CD14-positive monocyte (primary cell): ENCODE data around the gene HTR6. TPM values are rescaled to one million over a fixed set of nuclear protein-coding genes. Genes with fewer than 3 reads are reported as not detected.

ENCODE experiments used
- DNase-seq, 3 donors: peaks; one replicate each; pipeline ENCODE4 v3.0.0-alpha.2; 2011 to 2022
- H2AFZ ChIP-seq: 2 replicates; pipeline ENCODE4 v1.6.0; 2012; ENCODE audit warnings: mild to moderate bottlenecking, low read depth, low read length, inconsistent platforms; ENCODE audit not compliant: insufficient read depth, poor library complexity, severe bottlenecking
- H3K27ac ChIP-seq, 2 donors: 1 replicate in 1 of 2; 2 replicates in 1 of 2; pipeline ENCODE4 v1.5.1; 2012 to 2013; ENCODE audit warnings: low read length in 2 of 2, control low read depth in 1 of 2, inconsistent platforms in 1 of 2, low read depth in 1 of 2, mild to moderate bottlenecking in 1 of 2
- H3K27me3 ChIP-seq, 2 donors: one replicate each; pipeline versions ENCODE4 v1.6.0 to v1.6.1; 2011 to 2013; ENCODE audit warnings: low read length in 2 of 2; ENCODE audit not compliant: control insufficient read depth in 2 of 2, insufficient read depth in 2 of 2
- H3K36me3 ChIP-seq, 2 donors: replicated peaks in 1 of 2; 1 replicate in 1 of 2; 2 replicates in 1 of 2; pipeline versions ENCODE4 v1.5.1 to v1.6.1; 2012 to 2013; ENCODE audit warnings: low read length in 2 of 2, control low read depth in 1 of 2, inconsistent platforms in 1 of 2, mild to moderate bottlenecking in 1 of 2; ENCODE audit not compliant: insufficient read depth in 2 of 2, control insufficient read depth in 1 of 2
- H3K4me1 ChIP-seq, 2 donors: 1 replicate in 1 of 2; 2 replicates in 1 of 2; pipeline versions ENCODE4 v1.5.1 to v1.6.1; 2012 to 2013; ENCODE audit warnings: low read length in 2 of 2, control low read depth in 1 of 2, inconsistent platforms in 1 of 2, mild to moderate bottlenecking in 1 of 2, moderate library complexity in 1 of 2; ENCODE audit not compliant: insufficient read depth in 2 of 2, control insufficient read depth in 1 of 2
- H3K4me2 ChIP-seq: replicated peaks from 2 replicates; pipeline ENCODE3; 2012; ENCODE audit warnings: low read length, moderate library complexity, mild to moderate bottlenecking; ENCODE audit not compliant: poor library complexity, severe bottlenecking; ENCODE audit errors: extremely low read depth
- H3K4me3 ChIP-seq, 3 experiments: fragments of 200-600 bp in 1 of 3; sonication (generic) in 1 of 3; replicated peaks in 1 of 3; 1 replicate in 2 of 3; 2 replicates in 1 of 3; pipeline ENCODE4 v1.5.1; 2011 to 2013; ENCODE audit warnings: low read length in 3 of 3, mild to moderate bottlenecking in 3 of 3, control low read depth in 2 of 3, low read depth in 2 of 3, inconsistent platforms in 1 of 3, moderate library complexity in 1 of 3
- H3K79me2 ChIP-seq: 2 replicates; pipeline ENCODE4 v1.6.0; 2012; ENCODE audit warnings: mild to moderate bottlenecking, control low read depth, inconsistent platforms, low read length, moderate library complexity; ENCODE audit not compliant: insufficient read depth
- H3K9ac ChIP-seq: 2 replicates; pipeline ENCODE4 v1.6.0; 2017; ENCODE audit warnings: low read length, mild to moderate bottlenecking; ENCODE audit not compliant: insufficient read depth, poor library complexity, severe bottlenecking
- H3K9me3 ChIP-seq, 2 donors: replicated peaks in 1 of 2; 1 replicate in 1 of 2; 2 replicates in 1 of 2; pipeline versions ENCODE4 v1.5.1 to v1.6.1; 2012 to 2013; ENCODE audit warnings: low read length in 2 of 2, control low read depth in 1 of 2; ENCODE audit not compliant: control insufficient read depth in 1 of 2, insufficient read depth in 1 of 2
- H4K20me1 ChIP-seq: 2 replicates; pipeline ENCODE4 v1.6.0; 2012; ENCODE audit warnings: mild to moderate bottlenecking, low read length, control low read depth, moderate library complexity; ENCODE audit not compliant: insufficient read depth
- H3K27ac Mint-ChIP-seq, 7 donors: one replicate each; pipeline ENCODE4 v1.8.0; 2020; ENCODE audit warnings: mild to moderate bottlenecking in 7 of 7, mixed read lengths in 7 of 7, moderate library complexity in 6 of 7, inconsistent platforms in 2 of 7
- H3K27me3 Mint-ChIP-seq, 3 donors: one replicate each; pipeline ENCODE4 v1.8.0; 2021 to 2022; ENCODE audit warnings: low read depth in 3 of 3, mild to moderate bottlenecking in 3 of 3, mixed read lengths in 3 of 3, moderate library complexity in 3 of 3, inconsistent platforms in 1 of 3
- H3K36me3 Mint-ChIP-seq, 2 donors: one replicate each; pipeline ENCODE4 v1.8.0; 2020; ENCODE audit warnings: mixed read lengths in 2 of 2, inconsistent platforms in 1 of 2, mild to moderate bottlenecking in 1 of 2
- H3K4me1 Mint-ChIP-seq: one replicate; pipeline ENCODE4 v1.8.0; 2020; ENCODE audit warnings: mild to moderate bottlenecking, mixed read lengths
- H3K4me3 Mint-ChIP-seq, 2 donors: one replicate each; pipeline ENCODE4 v1.8.0; 2020; ENCODE audit warnings: mild to moderate bottlenecking in 2 of 2, mixed read lengths in 2 of 2, moderate library complexity in 1 of 2
- H3K9me3 Mint-ChIP-seq, 7 donors: one replicate each; pipeline ENCODE4 v1.8.0; 2020 to 2022; ENCODE audit warnings: mixed read lengths in 7 of 7, mild to moderate bottlenecking in 6 of 7, moderate library complexity in 6 of 7, inconsistent platforms in 2 of 7
- CTCF ChIP-seq: fragments of 200-600 bp; IDR thresholded peaks from one replicate; pipeline ENCODE4 v1.8.0; 2022; ENCODE audit warnings: antibody characterized with exemption, mild to moderate bottlenecking
- WGBS: methylation state at CpG from one replicate; pipeline ENCODE4 v1.1.5; 2013; ENCODE audit warnings: missing lambda C conversion rate; ENCODE audit not compliant: insufficient coverage; 5-methylcytosine and 5-hydroxymethylcytosine counted together
- intact Hi-C, 2 donors: fragments of 100-400 bp; cut with micrococcal nuclease; formaldehyde crosslinking; loops; one replicate each; pipeline versions ENCODE4 v1.15.0 to v1.15.1; 2023
- polyA plus RNA-seq, 3 donors: library from polyadenylated mRNA; depleted of rRNA in 1 of 3; unstranded in 2 of 3; stranded (reverse) in 1 of 3; fragments of 300-500 nt in 2 of 3; fragments of >200 nt in 1 of 3; fragmentation: Illumina TruSeq in 2 of 3; gene quantifications; 1 replicate in 2 of 3; 2 replicates in 1 of 3; pipeline ENCODE4 v1.2.3, GENCODE V29; 2012 to 2021

The HTR6 gene
- polyA plus RNA-seq, 3 donors = not detected

GRCh38 chr1:19678493-19678892 is 13.8 kb downstream of the HTR6 start:
- no peak overlapping the region for H3K27ac ChIP-seq
- no peaks in the 10 kb centered on the region for H4K20me1 ChIP-seq
- no peak overlapping the region for H3K4me3 ChIP-seq
- no peak overlapping the region for H3K9ac ChIP-seq
- peaks cover 2 to 12% of the 10 kb centered on the region in 2 donors for H3K36me3 ChIP-seq
- H2AFZ ChIP-seq = no peak overlapping the region
- Mint-ChIP-seq H3K27me3 (peaks cover 1 to 8% (median 4%) of the 10 kb centered on the region in 3 donors), H3K4me1 (no peaks in the 10 kb centered on the region), H3K9me3 (no peaks in the 10 kb centered on the region), H3K27ac (no peak overlapping the region), H3K4me3 (no peak overlapping the region), H3K36me3 (peaks cover 6% of the 10 kb centered on the region in 2 donors)
- no peak for DNase-seq
- no peaks in the 10 kb centered on the region for H3K4me1 ChIP-seq
- no peaks in the 10 kb centered on the region for H3K27me3 ChIP-seq
- intact Hi-C loops = no loop called here
- H3K4me2 ChIP-seq = no peak overlapping the region
- H3K79me2 ChIP-seq = no peaks in the 10 kb centered on the region
- TF ChIP-seq CTCF = no peak
- no peaks in the 10 kb centered on the region for H3K9me3 ChIP-seq
- 81% methylated on average over 10 of the region's 11 CpGs for WGBS

- H2AFZ ChIP-seq = no peak overlapping the region
- no peaks in the 10 kb centered on the region for H3K79me2 ChIP-seq
- H3K4me2 ChIP-seq = no peak overlapping the region
- H3K9me3 Mint-ChIP-seq = no peaks in the 10 kb centered on the region
- H3K4me1 Mint-ChIP-seq = no peaks in the 10 kb centered on the region
- H3K27ac ChIP-seq = no peak overlapping the region
- no peak for TF ChIP-seq CTCF
- no peaks in the 10 kb centered on the region for H3K9me3 ChIP-seq
- H3K4me1 ChIP-seq = no peaks in the 10 kb centered on the region
- no peak for DNase-seq
- intact Hi-C loops = no loop called here
- H3K4me3 Mint-ChIP-seq = no peak overlapping the region
- H3K27me3 Mint-ChIP-seq = peaks cover 1 to 8% (median 4%) of the 10 kb centered on the region in 3 donors
- H4K20me1 ChIP-seq = no peaks in the 10 kb centered on the region
- no peak overlapping the region for H3K27ac Mint-ChIP-seq
- no peak overlapping the region for H3K9ac ChIP-seq
- no peak overlapping the region for H3K4me3 ChIP-seq
- no peaks in the 10 kb centered on the region for H3K27me3 ChIP-seq
- H3K36me3 Mint-ChIP-seq = peaks cover 6% of the 10 kb centered on the region in 2 donors
- 97% methylated on average over 34 of the region's 34 CpGs for WGBS
- H3K36me3 ChIP-seq = peaks cover 2 to 12% of the 10 kb centered on the region in 2 donors
Measured at GRCh38 chr1:19678931-19679453, 14.3 kb downstream of the HTR6 start.
